ENCODE data around the gene CYREN.

Gene CYREN

DNA sequence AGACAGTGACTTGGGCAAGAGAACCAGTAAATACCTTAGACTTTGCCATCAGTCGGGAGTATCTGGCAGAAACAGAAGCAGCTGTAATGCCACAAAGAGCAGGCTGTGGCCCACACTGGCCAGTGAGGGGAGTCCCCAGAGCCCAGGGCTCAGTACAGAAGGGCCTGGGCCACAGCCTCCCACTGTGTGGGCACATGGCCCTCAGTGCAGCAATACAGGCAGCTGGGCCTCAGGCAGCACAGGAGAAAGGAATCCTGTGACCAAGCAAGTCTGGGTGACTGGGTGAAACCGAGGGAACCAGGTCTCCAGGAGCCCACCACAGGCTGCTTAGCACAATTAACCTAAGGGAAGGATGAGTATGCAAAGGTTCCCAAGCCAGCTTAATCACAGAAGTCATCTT is 26.8 kb upstream of the CYREN start:
- no peak for DNase-seq (ENCODE audit: low read depth in 2 of 2)

DNA sequence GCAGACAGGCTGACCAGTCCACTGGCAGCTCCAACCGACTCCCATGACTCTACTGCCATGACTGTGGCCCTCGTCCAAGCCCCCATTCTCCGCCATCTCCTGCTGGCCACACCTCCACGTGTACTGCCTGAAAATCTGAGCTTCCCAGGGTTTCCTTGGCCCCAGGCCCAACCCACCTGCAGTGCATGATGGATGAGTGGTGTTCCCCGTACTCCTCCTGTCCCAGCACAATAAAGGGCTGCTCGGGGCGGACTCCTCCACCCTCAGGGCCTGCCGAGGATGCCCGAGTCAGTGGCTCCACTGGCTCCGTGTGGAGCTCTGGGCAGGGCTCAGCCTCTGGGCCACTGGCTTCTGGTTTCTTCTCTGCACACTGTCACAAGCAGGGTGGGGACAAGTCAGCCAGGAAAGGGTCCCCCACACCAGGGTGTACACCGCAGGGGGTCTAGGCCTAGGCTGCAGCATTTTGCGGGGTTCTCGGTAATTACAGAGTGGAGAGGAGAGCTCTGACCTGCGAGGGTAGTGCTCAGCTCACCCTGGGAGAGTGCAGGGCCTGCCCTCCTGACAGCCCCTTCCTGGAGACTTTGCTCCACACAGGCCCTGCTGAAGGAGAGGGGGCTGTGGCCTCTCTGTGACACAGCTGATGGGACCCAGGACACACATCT is 25.6 kb upstream of the CYREN start:
- DNase-seq (ENCODE audit: low read depth in 2 of 2), result no peak

DNA sequence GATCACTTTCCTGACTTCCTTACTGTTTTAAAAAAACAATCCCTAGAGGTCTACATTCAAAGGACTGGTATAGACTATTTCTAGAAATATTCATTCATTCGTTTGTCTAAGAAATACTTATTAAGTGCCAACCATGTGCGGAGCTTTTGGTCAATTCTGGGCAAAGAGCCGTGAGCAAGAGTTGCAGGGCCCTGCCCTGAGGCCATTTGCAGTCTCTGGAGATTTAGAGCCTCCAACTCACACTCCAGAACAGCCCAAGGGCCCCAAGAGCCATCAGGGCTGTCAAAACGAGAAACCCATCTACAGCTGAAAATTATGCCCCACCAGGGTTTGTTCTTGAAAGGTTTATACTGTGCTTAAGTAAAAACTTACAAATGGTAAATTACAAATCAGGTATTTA is 24.6 kb upstream of the CYREN start:
- no peak for DNase-seq (ENCODE audit: low read depth in 2 of 2)

DNA sequence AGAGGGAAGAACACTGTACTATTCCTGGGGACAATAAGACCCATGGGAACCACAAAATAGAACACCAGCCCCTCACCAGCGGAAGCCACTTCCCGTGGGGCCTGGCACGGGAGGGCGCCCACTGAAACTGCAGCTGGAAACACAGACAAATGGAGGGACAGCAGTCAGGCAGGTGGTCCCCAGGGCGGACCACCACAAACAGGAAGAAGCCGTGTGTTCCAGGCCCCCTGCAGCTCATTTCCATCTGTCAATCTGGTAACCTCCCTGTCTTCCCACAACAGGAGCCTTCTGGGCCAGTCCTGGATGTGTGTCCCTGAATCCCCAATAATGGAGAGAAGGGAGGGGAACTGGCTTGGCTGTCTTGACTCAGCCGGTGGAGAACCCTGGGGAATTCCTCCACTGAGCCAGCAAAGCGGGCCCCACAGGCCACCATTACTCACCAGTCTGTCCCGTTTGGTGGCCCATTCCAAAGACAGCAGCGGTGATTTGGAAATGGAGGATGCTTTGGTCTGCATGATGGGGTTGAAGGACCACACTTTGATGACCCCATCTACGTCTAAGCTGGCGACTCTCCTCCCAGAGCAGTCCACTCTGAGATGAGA is 24.1 kb upstream of the CYREN start:
- DNase-seq (ENCODE audit: low read depth in 2 of 2), result no peak

DNA sequence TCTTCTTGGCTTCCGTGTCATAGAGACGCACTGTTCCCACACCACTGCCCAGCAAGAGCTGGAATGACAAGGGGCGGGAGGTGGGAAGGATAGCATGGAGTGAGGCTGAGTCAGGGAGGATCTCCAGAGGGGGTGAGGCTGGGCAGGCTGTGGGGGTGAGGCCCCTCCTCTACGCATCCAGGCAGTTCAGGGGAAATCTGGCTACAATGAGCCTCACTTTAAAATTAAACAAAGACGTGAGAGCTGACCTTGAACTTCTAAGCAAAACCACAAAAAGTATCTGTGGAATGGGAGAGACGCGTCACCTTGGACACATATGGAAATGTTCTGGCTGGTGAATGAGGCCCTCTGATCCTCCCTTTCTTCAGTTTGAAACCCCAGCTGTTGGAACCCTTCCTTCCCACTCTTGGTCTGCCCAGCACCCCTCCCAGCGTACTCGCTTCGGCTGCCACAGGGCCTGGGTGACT is 23.1 kb upstream of the CYREN start:
- no peak for DNase-seq (ENCODE audit: low read depth in 2 of 2)

DNA sequence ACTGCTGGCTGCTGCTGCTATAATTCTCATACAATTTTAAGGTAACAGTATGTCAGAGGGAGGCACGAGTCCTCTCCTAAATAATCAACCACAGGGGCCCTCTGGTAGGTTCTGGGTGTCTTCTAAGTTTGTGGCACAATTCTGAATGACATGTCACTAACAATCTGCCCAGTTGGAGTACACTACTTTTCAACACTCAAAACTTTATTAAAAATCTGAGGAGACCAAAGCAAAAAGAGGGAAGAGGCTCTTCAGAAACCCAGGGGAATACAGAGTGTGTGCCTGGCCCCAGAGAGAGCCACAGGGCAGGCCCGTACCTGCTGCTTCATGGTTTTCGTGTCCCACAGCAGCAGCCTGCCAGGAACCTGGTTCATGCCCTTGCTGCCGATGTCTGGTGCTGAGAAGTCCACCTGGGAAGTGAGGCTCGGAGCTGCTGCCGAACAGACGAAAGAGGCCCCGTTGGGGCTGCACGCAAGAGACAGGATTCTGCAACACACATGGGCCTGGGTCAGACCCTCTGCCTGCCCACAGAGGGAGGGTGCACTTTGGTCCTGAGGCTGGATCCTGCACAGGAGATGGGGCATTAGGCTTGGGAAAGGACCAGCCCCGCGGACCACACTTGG is 22.5 kb upstream of the CYREN start:
- DNase-seq (ENCODE audit: low read depth in 2 of 2), result no peak

DNA sequence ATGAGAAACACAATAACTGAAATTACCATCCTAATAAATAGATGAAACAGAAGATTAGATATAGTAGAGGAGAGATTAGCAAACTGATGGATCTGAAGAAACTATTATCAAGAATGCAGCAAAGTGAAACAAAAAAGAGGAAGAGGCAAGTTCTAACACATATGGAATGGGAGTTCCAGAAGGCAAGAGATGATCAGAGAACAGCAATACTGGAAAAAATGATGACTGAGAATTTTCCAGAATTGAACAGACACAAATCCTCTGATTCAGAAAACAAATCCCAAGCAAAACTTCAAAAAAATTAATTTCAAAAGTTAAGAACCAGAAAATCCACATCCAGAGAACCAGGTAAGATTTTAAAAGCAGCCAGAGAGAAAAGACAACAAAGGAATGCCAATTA is 20.2 kb upstream of the CYREN start:
- no peak for DNase-seq (ENCODE audit: low read depth in 2 of 2)

DNA sequence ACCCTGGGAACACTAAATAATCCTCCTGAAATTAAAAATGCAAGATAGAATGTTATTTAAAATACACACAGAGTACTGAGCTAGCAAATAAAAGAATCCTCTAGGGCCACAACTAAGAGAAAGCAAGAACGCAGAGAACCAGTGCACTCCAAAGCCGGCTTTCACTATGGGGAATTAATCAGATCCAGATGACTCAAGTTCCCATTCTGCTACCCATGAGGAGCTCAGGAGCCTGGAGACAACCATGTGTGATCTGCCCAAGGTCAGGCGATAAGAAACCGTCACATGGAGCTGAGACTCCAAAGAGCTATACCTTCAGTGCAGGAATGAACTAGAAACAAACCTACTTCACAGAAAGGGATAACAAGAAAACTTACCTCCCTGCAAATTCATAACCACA is 19.5 kb upstream of the CYREN start:
- DNase-seq (ENCODE audit: low read depth in 2 of 2), result no peak

DNA sequence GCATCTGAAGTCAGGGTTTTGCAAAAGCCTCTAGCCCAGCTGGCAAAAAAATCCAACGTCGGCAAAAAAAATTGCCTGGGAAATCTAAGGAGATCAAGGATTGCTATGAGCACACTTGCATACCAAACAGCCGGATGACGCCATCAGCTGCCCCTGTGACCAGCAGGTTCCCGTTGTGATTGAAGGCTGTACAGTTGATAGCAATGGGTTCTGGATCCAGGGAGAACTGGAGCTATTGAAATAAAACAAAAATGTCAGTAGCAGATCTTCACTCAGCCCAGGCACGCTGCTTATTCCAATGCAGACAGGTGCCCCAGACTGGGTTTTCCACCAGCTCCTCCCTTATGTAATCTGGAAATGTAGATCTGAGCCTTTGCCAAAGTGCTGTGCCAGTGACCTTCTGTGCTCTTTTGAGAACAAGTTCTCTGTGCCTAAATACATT is 18.7 kb upstream of the CYREN start:
- DNase-seq (ENCODE audit: low read depth in 2 of 2), result no peak

DNA sequence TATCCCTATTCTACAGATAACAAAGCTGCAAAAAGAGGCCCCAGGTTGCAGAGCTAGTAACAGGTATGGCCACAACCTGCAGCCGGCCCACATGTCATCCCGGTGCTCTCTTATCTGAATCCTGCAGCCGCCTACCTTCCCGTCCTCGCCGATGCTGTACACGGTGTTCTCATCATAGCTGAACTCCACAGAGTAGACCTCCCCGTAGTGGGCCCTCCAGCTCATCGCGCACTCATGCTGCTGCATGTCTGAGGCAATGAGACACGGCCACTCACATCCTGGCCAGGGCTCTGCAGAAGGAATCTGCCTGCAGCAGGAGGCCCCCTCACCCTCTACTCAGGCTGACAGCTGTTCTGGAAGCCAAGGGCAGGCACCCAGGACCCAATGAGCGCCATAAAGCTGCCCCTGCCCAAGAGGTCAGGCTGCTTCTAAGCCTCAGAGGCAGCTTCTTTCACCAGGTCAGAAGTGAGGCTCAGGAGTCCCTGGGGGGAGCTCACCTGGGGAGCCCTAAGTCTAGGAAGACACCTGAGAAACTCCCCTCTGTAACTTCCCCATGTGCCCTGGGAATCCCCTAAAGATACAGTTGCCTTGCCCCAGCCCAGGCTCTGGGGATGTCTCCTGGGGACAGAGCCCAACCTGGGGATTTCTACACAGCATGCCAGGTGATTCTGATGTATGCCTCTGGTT is 17.9 kb upstream of the CYREN start:
- no peak for DNase-seq (ENCODE audit: low read depth in 2 of 2)

DNA sequence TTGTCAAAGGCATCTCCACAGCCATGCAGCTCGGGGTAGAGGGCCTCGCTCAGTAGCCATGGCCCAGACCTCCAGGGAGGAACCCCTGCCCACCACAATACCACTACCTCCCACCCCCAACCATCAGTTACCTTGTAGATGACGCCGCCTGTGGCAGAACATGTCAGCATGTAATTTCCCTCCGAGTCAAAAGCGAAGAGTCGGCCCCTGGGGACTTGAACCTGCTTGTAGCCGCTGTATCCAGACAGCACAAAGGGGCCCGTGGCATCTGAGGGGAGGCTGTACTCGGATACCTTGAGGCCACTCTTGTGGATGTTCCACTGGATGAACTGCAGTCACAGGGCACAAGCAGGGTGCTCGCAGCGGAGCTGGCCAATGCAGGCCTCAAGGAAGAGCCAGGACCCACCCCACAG is 16.3 kb upstream of the CYREN start:
- no peak for DNase-seq (ENCODE audit: low read depth in 2 of 2)

DNA sequence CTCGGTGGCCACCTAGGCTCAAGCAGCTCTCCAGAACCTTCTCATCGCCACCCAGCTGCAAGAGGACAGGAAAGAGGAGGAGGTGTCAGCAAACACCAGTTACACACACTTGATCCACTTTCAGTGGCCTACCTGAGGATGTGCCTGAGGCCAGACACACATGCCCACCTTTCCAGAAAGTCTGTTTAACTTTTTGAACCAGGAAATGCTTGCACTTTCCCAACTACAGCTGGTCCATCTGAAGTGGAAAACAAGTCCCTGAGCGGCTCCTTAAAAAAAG is 15.7 kb upstream of the CYREN start:
- DNase-seq (ENCODE audit: low read depth in 2 of 2), result no peak

DNA sequence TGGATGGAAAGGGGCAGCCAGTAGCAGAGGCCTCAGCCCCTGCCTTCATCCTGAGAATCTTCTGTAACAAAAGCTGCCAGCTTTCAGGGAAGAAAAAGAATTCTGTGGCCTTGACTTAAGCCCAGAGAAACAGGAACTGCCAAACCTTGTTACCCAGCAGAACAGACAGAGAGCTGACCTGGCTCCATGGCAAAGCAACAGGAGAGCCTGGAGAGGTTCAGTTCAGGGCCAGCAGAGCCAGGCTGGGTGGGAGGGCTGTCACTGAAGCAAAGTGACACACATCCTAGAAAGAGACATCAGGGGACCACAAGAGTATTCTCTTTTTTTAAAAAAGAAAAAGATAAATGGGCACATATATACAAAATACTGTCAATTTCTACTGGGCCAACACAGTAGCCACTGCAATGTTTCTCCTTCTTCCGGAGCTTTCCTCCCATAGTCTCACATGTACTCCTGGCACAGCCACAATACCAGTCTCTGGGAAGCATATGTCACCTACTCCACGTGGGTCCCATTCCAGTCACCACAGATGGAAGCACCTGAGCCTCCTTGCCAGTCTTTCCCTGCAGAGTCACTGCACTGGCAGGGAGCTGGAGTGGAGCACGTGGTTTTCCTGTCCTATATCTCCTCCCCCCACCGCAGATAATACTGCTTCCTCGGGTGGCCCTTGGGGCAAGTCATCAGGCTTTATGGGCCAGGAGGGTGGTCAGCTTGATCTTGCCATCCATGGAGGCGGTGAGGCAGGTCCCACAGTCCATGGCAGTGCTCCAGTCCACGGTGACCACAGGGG is 15.2 kb upstream of the CYREN start:
- DNase-seq (ENCODE audit: low read depth in 2 of 2), result no peak

DNA sequence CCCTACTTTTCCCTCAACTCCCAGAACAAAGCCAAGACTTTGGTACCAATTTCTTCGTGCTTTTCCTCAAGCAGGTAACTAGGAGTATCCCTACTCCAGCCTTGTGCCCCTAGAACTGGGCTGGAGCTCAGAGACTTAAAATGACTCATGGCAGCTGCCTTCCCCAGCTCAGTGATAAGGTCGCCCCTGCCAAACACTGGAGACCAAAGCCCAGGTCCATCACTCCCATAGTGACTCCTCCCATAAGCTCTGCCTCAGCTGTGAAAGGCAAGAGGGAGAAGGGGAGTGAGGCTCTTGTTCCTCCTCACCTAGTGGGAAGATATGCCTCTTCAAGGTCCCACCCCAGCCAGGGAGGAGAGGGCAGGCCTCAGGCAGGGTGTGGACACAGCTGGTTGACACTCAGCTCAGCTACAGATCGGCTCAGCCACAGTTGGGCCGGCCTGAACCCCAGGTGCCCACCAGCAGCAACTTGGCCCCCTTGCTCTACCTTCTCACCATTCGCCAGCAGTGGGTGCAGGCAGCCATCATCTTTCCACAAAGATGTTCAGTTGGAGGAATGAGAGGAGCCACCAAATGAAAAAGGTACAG is 13.8 kb upstream of the CYREN start:
- no peak for DNase-seq (ENCODE audit: low read depth in 2 of 2)

DNA sequence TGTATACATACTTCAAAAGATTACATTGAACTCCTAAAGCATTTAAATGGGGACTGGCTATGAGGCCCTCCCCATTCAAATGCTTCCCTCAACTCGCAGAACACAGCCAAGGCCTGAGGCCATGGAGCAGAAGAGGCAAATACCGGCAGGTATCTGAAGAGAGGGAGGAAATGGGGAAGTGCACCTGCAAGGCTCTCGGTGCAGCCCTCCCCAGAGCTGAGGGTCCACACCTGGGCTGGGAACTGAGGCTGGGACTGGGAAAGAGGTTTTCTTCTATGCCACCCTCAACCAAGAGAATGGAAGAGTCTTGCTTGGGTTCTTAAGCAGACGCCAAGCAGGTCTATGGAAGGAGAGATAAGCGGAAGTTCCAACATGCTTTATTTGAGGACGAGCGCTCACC is 13.0 kb upstream of the CYREN start:
- DNase-seq (ENCODE audit: low read depth in 2 of 2), result no peak

DNA sequence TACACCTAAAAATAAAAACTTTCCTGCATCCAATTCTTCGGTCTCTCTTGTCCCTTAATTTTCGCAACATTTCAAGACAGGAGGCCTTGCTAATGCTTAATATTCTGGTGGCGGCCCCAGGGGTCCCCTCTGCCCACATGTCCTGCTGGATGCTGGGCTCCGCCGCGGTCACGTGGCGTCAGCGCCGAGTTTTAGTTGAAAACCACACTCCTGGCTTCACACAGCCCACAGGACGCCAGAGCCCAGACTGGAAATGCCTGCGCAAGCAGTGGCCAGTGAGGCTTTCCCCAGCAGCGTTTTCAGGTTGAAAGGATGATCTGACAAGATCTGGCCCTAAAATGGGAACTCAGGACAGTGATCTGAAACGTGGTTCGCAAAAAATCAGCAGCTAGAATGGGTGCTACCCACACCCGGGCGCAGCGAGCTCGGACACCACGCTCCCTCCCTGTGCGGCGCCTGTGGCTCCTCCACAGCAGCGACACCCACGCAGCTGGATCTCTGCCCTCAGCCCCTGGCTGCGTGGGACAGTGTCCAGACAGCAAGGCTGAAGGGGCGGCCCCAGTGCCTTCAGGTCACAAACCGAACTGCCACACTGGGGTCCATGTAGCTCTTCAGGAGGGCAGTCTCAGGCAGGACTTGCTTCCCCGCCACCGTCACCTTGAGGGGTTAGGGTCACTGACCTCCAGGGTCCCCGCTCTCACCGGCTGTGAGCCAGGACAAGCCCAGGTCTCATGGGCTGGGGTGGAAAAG is 11.6 kb upstream of the CYREN start:
- no peak for DNase-seq (ENCODE audit: low read depth in 2 of 2)

DNA sequence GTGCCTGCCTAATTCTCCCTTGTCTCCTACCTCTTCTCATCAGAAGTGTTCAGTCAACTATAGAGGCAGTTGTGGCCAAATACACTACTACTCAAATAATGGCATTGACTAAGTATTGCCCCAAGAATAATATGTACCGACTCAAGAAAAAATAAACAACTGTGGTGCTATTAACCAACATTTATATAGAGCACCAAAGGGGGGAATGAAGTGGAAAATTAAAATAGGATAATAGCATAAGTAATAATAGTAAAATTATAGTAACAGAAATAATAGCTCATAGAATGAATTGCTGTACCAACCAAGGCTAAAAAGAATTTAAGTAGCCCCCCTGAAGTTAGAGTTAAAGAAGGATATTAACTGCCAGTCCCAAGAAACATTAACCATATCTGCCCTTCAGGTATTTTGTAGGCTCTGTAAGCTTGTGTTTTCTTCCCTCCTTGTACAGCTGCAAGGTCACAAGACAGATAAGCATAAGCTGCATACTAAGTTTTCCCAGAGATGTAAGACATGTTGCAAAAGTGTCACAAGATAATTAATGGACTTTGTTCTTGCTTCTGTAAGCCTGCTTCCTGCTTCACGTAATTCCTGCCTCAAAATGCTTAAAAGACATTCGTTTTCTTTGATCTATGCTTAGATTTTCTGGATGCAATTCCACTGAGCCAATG is 10.9 kb upstream of the CYREN start:
- DNase-seq (ENCODE audit: low read depth in 2 of 2), result no peak

DNA sequence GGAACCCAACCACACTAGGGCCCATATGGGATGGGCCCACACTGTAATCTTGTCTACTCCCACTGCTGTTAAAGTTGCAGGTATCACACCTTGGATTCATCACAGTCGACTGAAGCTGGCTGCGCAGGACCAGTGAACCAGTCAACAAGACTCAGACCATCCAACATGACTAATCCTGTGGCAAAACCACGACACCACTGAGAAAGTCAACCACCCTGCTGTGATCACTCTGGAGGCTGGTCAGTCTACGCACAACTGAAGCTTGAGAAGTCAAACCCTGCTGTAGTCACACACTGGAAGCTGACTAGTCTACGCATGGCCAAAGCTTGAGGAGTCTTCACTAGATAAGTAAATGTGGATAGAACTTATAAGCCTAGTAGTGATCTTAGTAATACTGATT is 9.6 kb upstream of the CYREN start:
- DNase-seq (ENCODE audit: low read depth in 2 of 2), result no peak

DNA sequence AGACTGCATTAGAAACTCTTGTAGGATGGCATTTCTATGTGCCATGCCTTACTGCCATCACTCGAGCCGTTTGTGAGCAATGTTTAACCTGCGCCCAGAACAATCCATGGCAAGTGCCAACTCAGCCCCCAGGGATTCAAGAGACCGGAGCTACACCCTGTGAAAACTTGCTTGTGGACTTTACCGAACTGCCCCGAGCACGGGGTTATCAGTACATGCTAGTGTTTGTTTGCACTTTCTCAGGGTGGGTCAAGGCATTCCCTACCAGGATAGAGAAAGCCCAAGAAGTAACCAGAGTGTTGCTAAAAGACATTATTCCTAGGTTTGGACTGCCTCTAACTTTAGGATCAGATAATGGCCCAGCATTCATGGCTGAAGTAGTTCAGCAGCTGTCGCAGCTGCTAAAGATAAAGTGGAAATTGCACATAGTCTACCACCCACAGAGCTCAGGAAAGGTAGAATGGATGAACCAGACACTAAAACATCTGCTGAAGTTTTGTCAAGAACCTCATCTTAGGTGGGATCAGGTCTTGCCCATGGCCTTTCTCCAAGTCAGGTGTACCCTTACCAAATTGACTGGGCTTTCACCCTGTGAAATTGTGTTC is 8.9 kb upstream of the CYREN start:
- no peak for DNase-seq (ENCODE audit: low read depth in 2 of 2)

DNA sequence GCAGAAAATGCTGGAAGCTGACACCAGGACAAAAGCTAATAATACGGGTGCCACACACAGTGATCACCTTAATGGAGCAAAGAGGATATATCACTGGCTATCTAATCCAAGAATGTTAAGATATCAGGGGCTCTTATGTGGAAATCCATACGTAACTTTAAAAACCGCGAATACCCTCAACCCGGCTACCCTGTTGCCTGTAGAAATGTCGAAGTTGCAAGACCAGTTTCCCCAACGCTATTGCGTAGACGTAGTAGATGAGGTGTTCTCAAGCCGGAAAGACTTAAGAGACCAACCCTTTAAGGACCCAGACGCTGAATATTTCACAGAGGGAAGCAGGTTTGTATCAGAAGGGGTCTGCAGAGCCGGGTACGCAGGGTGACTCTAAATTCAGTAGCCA is 7.9 kb upstream of the CYREN start:
- DNase-seq (ENCODE audit: low read depth in 2 of 2), result no peak
